Mesothelial cell of epicardium (in vitro differentiated cells): ENCODE data around the gene PFKL. TPM values are rescaled to one million over a fixed set of nuclear protein-coding genes. Genes with fewer than 3 reads are reported as not detected.

Source experiments
- DNase-seq, 2 experiments: peaks; one replicate each; pipeline ENCODE4 v3.0.0; 2021; ENCODE audit warnings: low spot score in 2 of 2; ENCODE audit not compliant: unreplicated experiment in 2 of 2
- H3K27ac Mint-ChIP-seq: 2 replicates; pipeline ENCODE4 v1.8.0; 2021; ENCODE audit warnings: mixed read lengths
- H3K27me3 Mint-ChIP-seq: 2 replicates; pipeline ENCODE4 v1.8.0; 2021; ENCODE audit warnings: low read depth, mixed read lengths
- H3K36me3 Mint-ChIP-seq: 2 replicates; pipeline ENCODE4 v1.8.0; 2021; ENCODE audit warnings: mixed read lengths
- H3K4me1 Mint-ChIP-seq: 2 replicates; pipeline ENCODE4 v1.8.0; 2021; ENCODE audit warnings: mixed read lengths
- H3K4me3 Mint-ChIP-seq: 2 replicates; pipeline ENCODE4 v1.8.0; 2021; ENCODE audit warnings: mild to moderate bottlenecking, moderate library complexity, mixed read lengths
- H3K9me3 Mint-ChIP-seq: 2 replicates; pipeline ENCODE4 v1.8.0; 2021; ENCODE audit warnings: mixed read lengths
- CTCF ChIP-seq: fragments of 200-600 bp; sonication (generic); IDR thresholded peaks from one replicate; pipeline ENCODE4 v1.5.0; 2021; ENCODE audit warnings: antibody characterized with exemption; ENCODE audit not compliant: unreplicated experiment
- total RNA-seq: library from RNA; stranded (reverse); gene quantifications from 3 replicates; pipeline ENCODE4 v1.2.1, GENCODE V29; 2021

Gene PFKL
- total RNA-seq, 1 donor from 2014 or later: 155 TPM

- H3K27me3 Mint-ChIP-seq: no peaks in the 10 kb centered on the region
- H3K4me1 Mint-ChIP-seq: peaks cover 13% of the 10 kb centered on the region
- TF ChIP-seq CTCF: no peak
- DNase-seq: no peak
- no peaks in the 10 kb centered on the region for H3K9me3 Mint-ChIP-seq
- H3K4me3 Mint-ChIP-seq: no peak overlapping the region
- no peak overlapping the region for H3K27ac Mint-ChIP-seq
- no peaks in the 10 kb centered on the region for H3K36me3 Mint-ChIP-seq
Observed at GRCh38 chr21:44295163-44295573, 4.7 kb upstream of the PFKL start.

- Mint-ChIP-seq H3K9me3 (no peaks in the 10 kb centered on the region), H3K4me1 (peaks cover 13% of the 10 kb centered on the region), H3K27ac (no peak overlapping the region), H3K4me3 (no peak overlapping the region), H3K27me3 (no peaks in the 10 kb centered on the region), H3K36me3 (no peaks in the 10 kb centered on the region)
- DNase-seq: no peak
- TF ChIP-seq CTCF: no peak
Observed at GRCh38 chr21:44295646-44296045, 4.2 kb upstream of the PFKL start.

- no peak for DNase-seq
- H3K4me1 Mint-ChIP-seq: peaks cover 18% of the 10 kb centered on the region
- H3K4me3 Mint-ChIP-seq: no peak overlapping the region
- no peak for TF ChIP-seq CTCF
- no peaks in the 10 kb centered on the region for H3K27me3 Mint-ChIP-seq
- no peak overlapping the region for H3K27ac Mint-ChIP-seq
- H3K36me3 Mint-ChIP-seq: no peaks in the 10 kb centered on the region
- no peaks in the 10 kb centered on the region for H3K9me3 Mint-ChIP-seq
Observed at GRCh38 chr21:44296103-44296519, 3.7 kb upstream of the PFKL start.

- DNase-seq: no peak
- no peaks in the 10 kb centered on the region for H3K36me3 Mint-ChIP-seq
- no peak overlapping the region for H3K4me3 Mint-ChIP-seq
- H3K9me3 Mint-ChIP-seq: no peaks in the 10 kb centered on the region
- TF ChIP-seq CTCF: no peak
- H3K27ac Mint-ChIP-seq: no peak overlapping the region
- peaks cover 20% of the 10 kb centered on the region for H3K4me1 Mint-ChIP-seq
- H3K27me3 Mint-ChIP-seq: no peaks in the 10 kb centered on the region
Observed at GRCh38 chr21:44296916-44297315, 2.9 kb upstream of the PFKL start.

- Mint-ChIP-seq H3K27me3 (no peaks in the 10 kb centered on the region), H3K4me1 (peaks cover 20% of the 10 kb centered on the region), H3K27ac (no peak overlapping the region), H3K9me3 (no peaks in the 10 kb centered on the region), H3K36me3 (no peaks in the 10 kb centered on the region), H3K4me3 (no peak overlapping the region)
- peak; percentile 69 to 86 for DNase-seq
- peak; percentile 62 for TF ChIP-seq CTCF
Observed at GRCh38 chr21:44297525-44298290, 2.1 kb upstream of the PFKL start.

- Mint-ChIP-seq H3K9me3 (no peaks in the 10 kb centered on the region), H3K27me3 (no peaks in the 10 kb centered on the region), H3K4me3 (no peak overlapping the region), H3K27ac (no peak overlapping the region), H3K4me1 (peaks cover 21% of the 10 kb centered on the region), H3K36me3 (no peaks in the 10 kb centered on the region)
- DNase-seq: no peak
- TF ChIP-seq CTCF: no peak
Observed at GRCh38 chr21:44298301-44298700, 1.6 kb upstream of the PFKL start.
